BJ (cell line): ENCODE data around the gene BAZ2B. TPM values are rescaled to one million over a fixed set of nuclear protein-coding genes. Genes with fewer than 3 reads are reported as not detected.

Experiments
- CTCF ChIA-PET: fragments of 350-600 bp; formaldehyde crosslinking; extraction: SDS; loops from one replicate; lab custom pipeline; 2021; ENCODE audit warnings: antibody characterized with exemption, inconsistent platforms; lab: Yijun Ruan, JAX
- POLR2A ChIA-PET: fragments of 300-600 bp; sonication (Branson Sonifier 250); formaldehyde crosslinking; extraction: SDS; loops from one replicate; lab custom pipeline; 2021; ENCODE audit warnings: antibody characterized with exemption; lab: Charles Lee
- DNase-seq: peaks from one replicate; pipeline ENCODE4 v3.0.0-alpha.2; 2011; ENCODE audit warnings: low read depth
- H3K27me3 ChIP-seq: 2 replicates; pipeline ENCODE4 v1.6.0; 2011; ENCODE audit warnings: low read length; ENCODE audit not compliant: control insufficient read depth, insufficient read depth
- H3K36me3 ChIP-seq: 2 replicates; pipeline ENCODE4 v1.5.1; 2011; ENCODE audit warnings: low read length; ENCODE audit not compliant: control insufficient read depth, insufficient read depth
- H3K4me3 ChIP-seq: 2 replicates; pipeline ENCODE4 v1.5.1; 2011; ENCODE audit warnings: low read depth, mild to moderate bottlenecking, control low read depth, low read length
- polyA plus RNA-seq: library from polyadenylated mRNA; depleted of rRNA; stranded (reverse); fragments of >200 nt; gene quantifications from 2 replicates; pipeline ENCODE4 v1.2.3, GENCODE V29; 2011
- TF ChIP-seq, protein P1 (sequence below): IDR thresholded peaks from 2 replicates; pipeline ENCODE4 v1.5.1; 2011; ENCODE audit warnings: low read depth, mild to moderate bottlenecking, control low read depth, inconsistent platforms, low read length, moderate library complexity; ENCODE audit not compliant: insufficient read depth

BAZ2B gene
- polyA plus RNA-seq, 1 experiment: 16.0 TPM

- CTCF ChIA-PET: interaction anchor here (0.7 kb wide), 1 partner anchor 20 kb away, joined by 3 read pairs; no protein-coding TSS in a partner anchor
- TF ChIP-seq, protein P1, sequence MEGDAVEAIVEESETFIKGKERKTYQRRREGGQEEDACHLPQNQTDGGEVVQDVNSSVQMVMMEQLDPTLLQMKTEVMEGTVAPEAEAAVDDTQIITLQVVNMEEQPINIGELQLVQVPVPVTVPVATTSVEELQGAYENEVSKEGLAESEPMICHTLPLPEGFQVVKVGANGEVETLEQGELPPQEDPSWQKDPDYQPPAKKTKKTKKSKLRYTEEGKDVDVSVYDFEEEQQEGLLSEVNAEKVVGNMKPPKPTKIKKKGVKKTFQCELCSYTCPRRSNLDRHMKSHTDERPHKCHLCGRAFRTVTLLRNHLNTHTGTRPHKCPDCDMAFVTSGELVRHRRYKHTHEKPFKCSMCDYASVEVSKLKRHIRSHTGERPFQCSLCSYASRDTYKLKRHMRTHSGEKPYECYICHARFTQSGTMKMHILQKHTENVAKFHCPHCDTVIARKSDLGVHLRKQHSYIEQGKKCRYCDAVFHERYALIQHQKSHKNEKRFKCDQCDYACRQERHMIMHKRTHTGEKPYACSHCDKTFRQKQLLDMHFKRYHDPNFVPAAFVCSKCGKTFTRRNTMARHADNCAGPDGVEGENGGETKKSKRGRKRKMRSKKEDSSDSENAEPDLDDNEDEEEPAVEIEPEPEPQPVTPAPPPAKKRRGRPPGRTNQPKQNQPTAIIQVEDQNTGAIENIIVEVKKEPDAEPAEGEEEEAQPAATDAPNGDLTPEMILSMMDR: no peak
- POLR2A ChIA-PET: interaction anchor here (0.6 kb wide), 1 partner anchor 42 kb away, joined by 3 read pairs; no protein-coding TSS in a partner anchor
Measured at GRCh38 chr2:159427048-159427447, 189.3 kb downstream of the BAZ2B start.

DNA sequence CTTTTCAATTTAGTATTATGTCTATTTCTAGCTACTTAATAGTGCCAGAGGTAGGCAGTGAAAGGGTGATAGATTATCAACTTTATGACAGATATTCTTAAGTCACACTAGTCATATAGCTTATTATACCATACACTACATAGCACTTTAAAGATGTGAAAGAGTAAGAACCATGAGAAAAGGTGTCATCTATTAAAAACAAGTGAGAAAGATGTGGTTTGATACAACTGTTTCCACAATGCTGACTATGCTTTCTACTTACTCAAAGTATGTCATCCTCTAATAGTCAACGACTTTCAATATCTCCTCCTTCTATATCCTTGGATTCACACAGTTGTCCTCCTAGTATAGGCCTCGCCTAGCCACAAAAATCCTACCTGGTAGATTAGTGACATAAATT, 196.9 kb downstream of the BAZ2B start:
- DNase-seq: no peak
- Histone ChIP-seq H3K27me3 (no peaks in the 10 kb centered on the region), H3K4me3 (no peak overlapping the region), H3K36me3 (no peaks in the 10 kb centered on the region)
- CTCF ChIA-PET: interaction anchor here (1.5 kb wide), 1 partner anchor 24 kb away, joined by 3 read pairs; no protein-coding TSS in a partner anchor
- POLR2A ChIA-PET: no interaction called here
- TF ChIP-seq, protein P1: no peak

More at GRCh38 chr2:159427048-159427447, 189.3 kb downstream of the BAZ2B start:
- no peak for DNase-seq
- no peaks in the 10 kb centered on the region; the same call in 1 of the 2 replicates for H3K36me3 ChIP-seq
- H3K4me3 ChIP-seq: no peak overlapping the region
- no peaks in the 10 kb centered on the region for H3K27me3 ChIP-seq

- CTCF ChIA-PET: no interaction called here
- H3K27me3 ChIP-seq: no peaks in the 10 kb centered on the region
- no peak for DNase-seq
- POLR2A ChIA-PET: no interaction called here
- H3K4me3 ChIP-seq: no peak overlapping the region
- TF ChIP-seq, protein P1: no peak
- peaks cover 4% of the 10 kb centered on the region; the same call in 1 of the 2 replicates for H3K36me3 ChIP-seq
Measured at GRCh38 chr2:159411460-159411859, 204.9 kb downstream of the BAZ2B start.

DNA sequence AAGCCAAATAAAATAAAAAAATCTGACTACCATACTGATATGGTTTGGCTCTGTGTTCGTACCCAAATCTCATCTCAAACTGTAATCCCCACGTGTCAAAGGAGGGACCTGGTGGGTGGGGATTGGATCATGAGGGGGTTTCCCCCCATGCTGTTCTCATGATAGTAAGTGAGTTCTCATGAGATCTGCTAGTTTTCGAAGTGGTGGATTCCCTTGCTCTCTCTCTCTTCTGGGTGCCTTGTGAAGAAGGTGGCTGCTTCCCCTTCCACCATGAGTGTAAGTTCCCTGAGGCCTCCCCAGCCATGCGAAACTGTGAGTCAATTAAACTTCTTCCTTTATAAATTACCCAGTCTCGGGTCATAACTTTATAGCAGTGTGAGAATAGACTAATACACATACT, 206.1 kb downstream of the BAZ2B start:
- DNase-seq: no peak
- ChIA-PET POLR2A (no interaction called here), CTCF (no interaction called here)
- no peak overlapping the region for H3K4me3 ChIP-seq
- peaks cover 4% of the 10 kb centered on the region; the same call in 1 of the 2 replicates for H3K36me3 ChIP-seq
- TF ChIP-seq, protein P1: no peak
- H3K27me3 ChIP-seq: no peaks in the 10 kb centered on the region

DNA sequence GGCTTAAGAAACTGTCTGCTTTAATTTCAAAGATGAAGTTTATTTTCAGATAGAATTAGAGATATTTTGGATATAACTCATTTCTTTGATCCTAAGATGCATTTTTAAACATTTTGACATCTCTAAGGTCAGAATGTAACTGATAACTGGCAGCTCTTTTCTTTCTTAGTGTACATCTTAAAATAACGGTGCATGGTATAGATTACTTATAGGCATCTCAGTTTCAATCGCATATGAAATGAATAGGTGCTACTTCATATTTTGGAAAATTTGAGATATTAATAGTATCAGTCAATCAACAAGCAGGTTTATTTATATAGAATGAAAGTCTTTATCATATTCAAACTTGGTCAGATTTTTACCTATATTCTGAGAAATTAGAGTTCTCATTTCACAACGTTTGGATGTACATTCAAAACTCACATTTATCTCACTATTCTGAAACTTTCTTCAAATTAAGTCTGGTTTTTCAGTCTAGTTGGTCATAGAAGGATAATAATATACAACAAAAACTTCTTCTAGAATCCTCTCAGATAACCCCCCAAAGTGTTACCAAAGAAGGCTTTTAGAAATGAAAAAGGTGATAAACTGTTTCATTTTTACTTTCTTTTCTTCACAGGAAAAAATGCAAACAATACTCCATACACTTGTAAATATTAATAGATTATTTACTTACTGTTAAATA, 207.1 kb downstream of the BAZ2B start:
- TF ChIP-seq, protein P1: no peak
- no peaks in the 10 kb centered on the region for H3K27me3 ChIP-seq
- H3K4me3 ChIP-seq: no peak overlapping the region
- no peak for DNase-seq
- H3K36me3 ChIP-seq: peaks cover 4% of the 10 kb centered on the region; the same call in 1 of the 2 replicates
- POLR2A ChIA-PET: no interaction called here
- CTCF ChIA-PET: no interaction called here
